WTC11 (cell line): ENCODE measurements around the gene UCHL5.

Source experiments
- ATF1 ChIP-seq: sonication (generic); formaldehyde crosslinking; IDR thresholded peaks from 2 replicates; pipeline ENCODE4 v1.8.1; 2023; ENCODE audit warnings: mild to moderate bottlenecking, moderate library complexity, missing genetic modification reagents
- ATF2 ChIP-seq: sonication (generic); formaldehyde crosslinking; IDR thresholded peaks from 2 replicates; pipeline ENCODE4 v1.8.1; 2022; ENCODE audit warnings: low read depth, missing genetic modification reagents, borderline replicate concordance
- CDX4 ChIP-seq: fragments of 250-450 bp; sonication (Bioruptor Pico); IDR thresholded peaks from 2 replicates; pipeline ENCODE4 v1.9.0; 2021; ENCODE audit warnings: moderate library complexity, mild to moderate bottlenecking, inconsistent platforms, borderline replicate concordance
- CTCF ChIP-seq: fragments of 200-600 bp; IDR thresholded peaks from 2 replicates; pipeline ENCODE4 v1.8.0; 2022; ENCODE audit warnings: antibody characterized with exemption
- E2F4 ChIP-seq: sonication (generic); formaldehyde crosslinking; IDR thresholded peaks from 2 replicates; pipeline ENCODE4 v1.8.1; 2022; ENCODE audit warnings: low read depth, mild to moderate bottlenecking, moderate library complexity, missing genetic modification reagents, borderline replicate concordance
- ELF4 ChIP-seq: sonication (generic); formaldehyde crosslinking; IDR thresholded peaks from 2 replicates; pipeline ENCODE4 v1.8.1; 2022; ENCODE audit warnings: low read depth, mild to moderate bottlenecking, moderate library complexity, missing genetic modification reagents
- FOXK1 ChIP-seq: sonication (generic); formaldehyde crosslinking; IDR thresholded peaks from 2 replicates; pipeline ENCODE4 v1.8.0; 2022; ENCODE audit warnings: mild to moderate bottlenecking, moderate library complexity, missing genetic modification reagents
- ZNF121 ChIP-seq: sonication (generic); formaldehyde crosslinking; IDR thresholded peaks from 2 replicates; pipeline ENCODE4 v1.8.0; 2023; ENCODE audit warnings: missing genetic modification reagents

- no peak for TF ChIP-seq CTCF
- no peak for TF ChIP-seq E2F4 (CRISPR knock-in tag)
- TF ChIP-seq CDX4, result no peak
- TF ChIP-seq ATF1 (CRISPR knock-in tag), result no peak
- no peak for TF ChIP-seq FOXK1 (CRISPR knock-in tag)
- no peak for TF ChIP-seq ZNF121
- TF ChIP-seq ELF4 (CRISPR knock-in tag), result no peak
- no peak for TF ChIP-seq ATF2 (CRISPR knock-in tag)
Observed at GRCh38 chr1:193042766-193043691, 16.1 kb downstream of the UCHL5 start.
